GM18526 (cell line): Measurements from ENCODE around the gene DCUN1D1.

ENCODE experiments used
- POLR2A ChIP-seq: IDR thresholded peaks from 3 replicates; pipeline ENCODE4 v1.6.1; 2011; ENCODE audit not compliant: insufficient read length; ENCODE audit errors: extremely low read depth

DCUN1D1 gene

GRCh38 chr3:182891364-182891763 lies 89.0 kb downstream of the DCUN1D1 start:
- no peak for TF ChIP-seq POLR2A

GRCh38 chr3:182889948-182890629 lies 90.2 kb downstream of the DCUN1D1 start:
- no peak for TF ChIP-seq POLR2A
